Naive thymus-derived CD4-positive, alpha-beta T cell (primary cell): ENCODE results near the gene NRXN2. TPM values are rescaled to one million over a fixed set of nuclear protein-coding genes. Genes with fewer than 3 reads are reported as not detected.
"Not testable (repeated sequence)": the region's sequence is repeated elsewhere in the genome, so short reads cannot be mapped to it uniquely, and the experiment has no call there.

Experiments used
- ATAC-seq: fragments of 150-1000 bp; cut with Tn5 transposase; 2 replicates; pipeline ENCODE4 v1.10.0; 2021; ENCODE audit warnings: mild to moderate bottlenecking, moderate library complexity
- CTCF ChIA-PET: fragments of 350-600 bp; sonication (Branson Sonifier 250); formaldehyde crosslinking; loops from one replicate; lab custom pipeline; 2021; ENCODE audit warnings: antibody characterized with exemption; lab: Charles Lee
- POLR2A ChIA-PET: fragments of 350-600 bp; sonication (Branson Sonifier 250); formaldehyde crosslinking; loops from one replicate; lab custom pipeline; 2021; ENCODE audit warnings: antibody characterized with exemption, inconsistent platforms; lab: Charles Lee
- DNase-seq, 9 donors: peaks; one replicate each; pipeline versions ENCODE4 v3.0.0 to v3.0.0-alpha.2; 2020 to 2022; ENCODE audit warnings: mixed read lengths in 1 of 9
- H3K27ac ChIP-seq: one replicate; pipeline ENCODE4 v1.7.0; 2013; ENCODE audit warnings: mild to moderate bottlenecking, low read depth, low read length, moderate library complexity
- H3K27me3 ChIP-seq, 2 donors: one replicate each; pipeline ENCODE4 v1.7.0; 2013; ENCODE audit warnings: low read length in 2 of 2, mild to moderate bottlenecking in 2 of 2, moderate library complexity in 2 of 2; ENCODE audit not compliant: control insufficient read depth in 2 of 2, insufficient read depth in 2 of 2
- H3K36me3 ChIP-seq, 3 experiments: 1 replicate in 2 of 3; 2 replicates in 1 of 3; pipeline ENCODE4 v1.7.0; 2013; ENCODE audit warnings: low read length in 3 of 3, mild to moderate bottlenecking in 3 of 3, moderate library complexity in 1 of 3; ENCODE audit not compliant: insufficient read depth in 3 of 3, control insufficient read depth in 2 of 3
- H3K4me1 ChIP-seq, 2 donors: one replicate each; pipeline ENCODE4 v1.7.0; 2013; ENCODE audit warnings: low read length in 2 of 2, mild to moderate bottlenecking in 2 of 2, moderate library complexity in 1 of 2; ENCODE audit not compliant: control insufficient read depth in 2 of 2, insufficient read depth in 2 of 2
- H3K4me3 ChIP-seq: 2 replicates; pipeline ENCODE4 v1.7.0; 2013; ENCODE audit warnings: mild to moderate bottlenecking, low read length
- H3K9me3 ChIP-seq, 3 experiments: 1 replicate in 2 of 3; 2 replicates in 1 of 3; pipeline ENCODE4 v1.7.0; 2013; ENCODE audit warnings: low read length in 3 of 3; ENCODE audit not compliant: control insufficient read depth in 2 of 3
- H3K27ac Mint-ChIP-seq, 9 donors: one replicate each; pipeline ENCODE4 v1.8.0; 2020 to 2022; ENCODE audit warnings: mixed read lengths in 9 of 9, mild to moderate bottlenecking in 8 of 9, moderate library complexity in 5 of 9, inconsistent platforms in 2 of 9
- H3K27me3 Mint-ChIP-seq, 5 donors: one replicate each; pipeline ENCODE4 v1.8.0; 2021 to 2022; ENCODE audit warnings: mixed read lengths in 5 of 5, mild to moderate bottlenecking in 1 of 5
- H3K36me3 Mint-ChIP-seq, 5 donors: one replicate each; pipeline ENCODE4 v1.8.0; 2020 to 2022; ENCODE audit warnings: mixed read lengths in 5 of 5, mild to moderate bottlenecking in 3 of 5, inconsistent platforms in 1 of 5
- H3K4me1 Mint-ChIP-seq, 7 donors: one replicate each; pipeline ENCODE4 v1.8.0; 2020 to 2022; ENCODE audit warnings: mixed read lengths in 7 of 7, mild to moderate bottlenecking in 3 of 7, inconsistent platforms in 1 of 7
- H3K4me3 Mint-ChIP-seq, 10 donors: one replicate each; pipeline ENCODE4 v1.8.0; 2020 to 2022; ENCODE audit warnings: mild to moderate bottlenecking in 10 of 10, mixed read lengths in 10 of 10, moderate library complexity in 6 of 10, inconsistent platforms in 2 of 10
- H3K9me3 Mint-ChIP-seq, 11 donors: one replicate each; pipeline ENCODE4 v1.8.0; 2020 to 2022; ENCODE audit warnings: mixed read lengths in 11 of 11, mild to moderate bottlenecking in 4 of 11, inconsistent platforms in 1 of 11, moderate library complexity in 1 of 11
- intact Hi-C, 2 donors: fragments of 100-400 bp; cut with micrococcal nuclease; formaldehyde crosslinking; loops; one replicate each; pipeline ENCODE4 v1.15.1; 2023
- polyA plus RNA-seq, 2 donors: library from polyadenylated mRNA; unstranded; fragments of 300-500 nt; fragmentation: Illumina TruSeq; gene quantifications; one replicate each; pipeline ENCODE4 v1.2.3, GENCODE V29; 2021
- total RNA-seq, 6 experiments: library from RNA in 5 of 6; stranded (reverse) in 5 of 6; gene quantifications; 1 replicate in 5 of 6; 2 replicates in 1 of 6; pipeline ENCODE4 v1.2.3 and lab custom pipeline; 2021 to 2026

The NRXN2 gene
- total and polyA plus RNA-seq, 7 experiments from 2014 or later, result 0.07 to 0.71 (median 0.27) TPM; not detected in 4

DNA sequence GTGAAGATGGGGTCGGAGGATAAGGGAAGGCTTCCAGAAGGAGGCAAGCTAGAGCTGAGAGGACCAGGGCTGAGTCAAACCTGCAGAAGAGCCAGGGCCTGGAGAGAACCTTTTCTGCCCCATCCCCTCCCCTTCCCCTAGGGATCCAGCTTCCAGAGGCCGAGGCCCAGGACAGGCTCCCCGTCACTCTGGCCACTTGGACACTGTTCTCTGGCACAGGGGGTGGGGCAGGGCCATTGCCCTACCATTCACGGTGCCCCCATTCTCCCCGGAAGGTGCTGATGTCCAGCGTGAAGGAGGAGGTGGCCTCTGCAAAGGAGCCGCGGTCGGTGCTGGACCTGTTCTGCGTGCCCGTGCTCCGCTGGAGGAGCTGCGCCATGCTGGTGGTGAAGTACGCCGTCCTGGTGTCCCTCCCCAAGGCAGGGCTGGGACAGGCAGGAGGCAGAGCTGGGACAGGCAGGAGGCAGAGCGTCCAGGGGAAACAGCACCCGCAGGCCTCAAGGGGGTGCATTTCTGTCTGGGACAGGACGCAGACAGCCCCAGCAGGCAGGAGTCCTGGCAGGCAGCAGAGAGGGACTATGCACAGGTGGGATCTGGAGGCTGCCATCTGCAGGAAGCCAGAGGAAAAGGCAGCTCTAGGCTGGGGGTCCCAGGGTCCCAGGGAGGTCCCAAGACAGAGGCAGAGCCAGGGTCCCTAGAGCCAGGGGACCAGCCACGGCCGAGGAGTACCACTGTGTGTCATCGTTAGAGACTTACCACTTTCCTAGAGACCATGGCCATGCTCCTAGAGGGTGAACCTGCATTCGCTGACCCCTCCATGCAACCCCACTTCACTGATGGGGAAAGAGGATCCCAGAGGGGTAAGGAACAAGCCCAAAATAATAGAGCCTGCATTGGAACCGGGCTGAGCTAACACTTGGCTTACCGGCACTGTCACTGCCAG is 157.8 kb downstream of the NRXN2 start:
- no peaks in the 10 kb centered on the region for H3K36me3 ChIP-seq
- Mint-ChIP-seq H3K27ac (peak overlapping the region in 3 of 9 donors; percentile 48 to 55 (median 50)), H3K36me3 (no peaks in the 10 kb centered on the region), H3K4me1 (peaks cover 0 to 7% (median 4%) of the 10 kb centered on the region in 7 donors), H3K27me3 (peaks cover 0 to 7% (median 0%) of the 10 kb centered on the region in 5 donors), H3K4me3 (no peak overlapping the region), H3K9me3 (no peaks in the 10 kb centered on the region)
- H3K27me3 ChIP-seq, result no peaks in the 10 kb centered on the region
- no peaks in the 10 kb centered on the region for H3K4me1 ChIP-seq
- intact Hi-C loops, result no loop called here
- H3K27ac ChIP-seq, result no peak overlapping the region
- DNase-seq (no peak), ATAC-seq (no peak)
- no peaks in the 10 kb centered on the region for H3K9me3 ChIP-seq
- no peak overlapping the region for H3K4me3 ChIP-seq
- ChIA-PET POLR2A (no interaction called here), CTCF (no interaction called here)

DNA sequence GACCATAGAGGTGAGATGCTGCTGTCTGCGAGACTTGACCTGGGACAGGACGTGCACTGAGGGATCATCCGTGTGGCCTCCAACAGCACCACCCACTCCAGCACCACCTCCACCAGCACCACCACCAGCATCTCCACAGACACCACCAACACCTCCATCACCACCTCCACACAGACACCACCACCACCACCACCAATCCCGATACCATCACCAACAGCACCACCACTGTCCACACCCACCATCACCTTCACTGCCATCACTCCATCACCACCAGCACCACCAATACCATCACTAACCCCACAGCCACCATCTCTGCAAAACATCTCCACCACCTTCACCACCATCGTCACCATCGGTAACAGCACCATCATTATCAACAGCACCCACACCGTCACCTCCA is 158.6 kb downstream of the NRXN2 start:
- H3K4me1 ChIP-seq, result no peaks in the 10 kb centered on the region
- H3K4me3 Mint-ChIP-seq, result no peak overlapping the region
- H3K4me3 ChIP-seq, result no peak overlapping the region
- peaks cover 0 to 7% (median 4%) of the 10 kb centered on the region in 7 donors for H3K4me1 Mint-ChIP-seq
- POLR2A ChIA-PET, result no interaction called here
- H3K36me3 ChIP-seq, result no peaks in the 10 kb centered on the region
- no peaks in the 10 kb centered on the region for H3K27me3 ChIP-seq
- no peak for ATAC-seq
- no peaks in the 10 kb centered on the region for H3K9me3 ChIP-seq
- intact Hi-C loops, result no loop called here
- no peaks in the 10 kb centered on the region for H3K36me3 Mint-ChIP-seq
- no peak overlapping the region for H3K27ac Mint-ChIP-seq
- CTCF ChIA-PET, result no interaction called here
- H3K9me3 Mint-ChIP-seq, result no peaks in the 10 kb centered on the region
- no peak overlapping the region for H3K27ac ChIP-seq
- no peak for DNase-seq
- H3K27me3 Mint-ChIP-seq, result peaks cover 0 to 7% (median 0%) of the 10 kb centered on the region in 5 donors

DNA sequence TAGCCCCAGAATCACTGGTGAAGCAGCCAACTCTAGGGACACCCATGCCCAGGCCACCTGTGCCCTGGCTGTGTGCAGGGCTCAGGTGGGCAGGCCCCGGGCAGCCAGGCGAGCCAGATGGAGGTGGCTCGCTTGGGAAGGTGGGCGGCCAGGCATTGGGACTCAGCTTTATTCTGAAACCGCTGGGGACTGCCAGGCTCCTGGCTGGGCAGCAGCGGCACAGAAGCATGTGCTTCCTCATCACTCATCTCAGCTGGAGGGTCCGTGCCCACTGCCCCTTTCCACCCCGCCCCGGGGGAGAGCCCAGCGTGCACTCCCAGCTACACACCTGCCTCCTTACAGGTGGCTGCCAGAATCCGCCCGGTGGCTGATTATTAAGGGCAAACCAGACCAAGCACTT is 159.0 kb downstream of the NRXN2 start:
- intact Hi-C loops, result no loop called here
- H3K36me3 ChIP-seq, result no peaks in the 10 kb centered on the region
- ATAC-seq (no peak), DNase-seq (no peak)
- H3K9me3 ChIP-seq, result no peaks in the 10 kb centered on the region
- Mint-ChIP-seq H3K9me3 (no peaks in the 10 kb centered on the region), H3K4me1 (peaks cover 0 to 7% (median 4%) of the 10 kb centered on the region in 7 donors), H3K27ac (no peak overlapping the region), H3K27me3 (peaks cover 0 to 7% (median 0%) of the 10 kb centered on the region in 5 donors), H3K36me3 (no peaks in the 10 kb centered on the region), H3K4me3 (no peak overlapping the region)
- H3K27ac ChIP-seq, result no peak overlapping the region
- no peak overlapping the region for H3K4me3 ChIP-seq
- H3K4me1 ChIP-seq, result no peaks in the 10 kb centered on the region
- ChIA-PET POLR2A (no interaction called here), CTCF (no interaction called here)
- no peaks in the 10 kb centered on the region for H3K27me3 ChIP-seq

DNA sequence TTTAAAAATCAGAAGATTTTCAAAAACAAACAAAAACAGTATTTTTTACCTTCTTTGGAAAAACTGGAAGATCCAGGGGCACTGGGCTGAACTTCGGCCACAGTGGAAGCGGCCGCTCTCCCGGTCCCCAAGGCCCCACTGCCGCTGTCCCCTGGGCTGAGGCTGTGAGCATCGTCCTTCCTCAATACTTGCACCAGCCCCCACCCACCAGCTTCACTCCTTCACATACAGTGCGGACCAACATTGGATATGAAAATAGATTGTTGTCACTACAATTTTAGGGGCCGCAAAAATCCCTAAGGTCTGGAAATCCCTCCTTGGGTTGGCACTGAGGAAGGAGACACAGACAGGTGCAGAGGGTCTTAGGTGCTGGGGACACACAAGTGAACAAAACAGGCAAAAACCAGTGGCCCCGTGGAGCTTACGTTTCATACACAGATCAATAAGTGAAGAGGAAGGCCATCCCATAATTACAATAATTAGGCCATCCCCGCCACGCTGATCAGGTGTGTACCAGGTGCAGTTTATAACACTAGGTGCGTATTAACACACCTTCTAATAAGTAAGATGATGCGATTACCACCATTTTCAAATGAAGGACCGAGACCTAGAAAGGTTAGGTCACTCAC is 160.2 kb downstream of the NRXN2 start:
- intact Hi-C loops, result no loop called here
- H3K27ac ChIP-seq, result no peak overlapping the region
- H3K36me3 ChIP-seq, result no peaks in the 10 kb centered on the region
- POLR2A ChIA-PET, result no interaction called here
- CTCF ChIA-PET, result no interaction called here
- DNase-seq (no peak), ATAC-seq (no peak)
- H3K9me3 Mint-ChIP-seq, result no peaks in the 10 kb centered on the region
- H3K27me3 Mint-ChIP-seq, result peaks cover 0 to 7% (median 0%) of the 10 kb centered on the region in 5 donors
- H3K9me3 ChIP-seq, result no peaks in the 10 kb centered on the region
- peaks cover 0 to 7% (median 4%) of the 10 kb centered on the region in 7 donors for H3K4me1 Mint-ChIP-seq
- no peaks in the 10 kb centered on the region for H3K27me3 ChIP-seq
- no peak overlapping the region for H3K27ac Mint-ChIP-seq
- H3K4me3 ChIP-seq, result no peak overlapping the region
- H3K4me1 ChIP-seq, result no peaks in the 10 kb centered on the region
- H3K36me3 Mint-ChIP-seq, result no peaks in the 10 kb centered on the region
- no peak overlapping the region for H3K4me3 Mint-ChIP-seq

DNA sequence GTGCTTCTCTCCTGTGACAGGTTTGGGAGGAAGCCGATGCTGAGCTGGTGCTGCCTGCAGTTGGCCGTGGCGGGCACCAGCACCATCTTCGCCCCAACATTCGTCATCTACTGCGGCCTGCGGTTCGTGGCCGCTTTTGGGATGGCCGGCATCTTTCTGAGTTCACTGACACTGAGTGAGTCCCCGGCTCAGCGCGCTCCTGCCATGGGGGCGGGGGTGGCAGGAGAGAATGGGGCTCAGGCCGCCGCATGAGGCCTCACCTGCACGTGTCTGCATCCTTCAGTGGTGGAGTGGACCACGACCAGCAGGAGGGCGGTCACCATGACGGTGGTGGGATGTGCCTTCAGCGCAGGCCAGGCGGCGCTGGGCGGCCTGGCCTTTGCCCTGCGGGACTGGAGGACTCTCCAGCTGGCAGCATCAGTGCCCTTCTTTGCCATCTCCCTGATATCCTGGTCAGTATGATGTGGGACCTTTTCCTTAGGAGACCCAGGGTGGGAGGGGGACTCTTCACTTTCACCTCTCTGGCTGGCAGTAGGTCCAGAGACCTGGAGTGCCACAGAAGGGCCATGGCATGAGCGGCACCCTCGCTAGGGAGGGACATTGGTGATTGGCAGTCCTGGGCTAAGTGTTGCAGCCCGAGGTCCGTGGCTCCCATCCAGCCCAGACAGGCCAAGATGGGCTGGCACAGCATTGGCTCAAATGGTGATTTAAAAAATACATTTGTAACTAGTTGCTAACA is 160.8 kb downstream of the NRXN2 start:
- no peak overlapping the region for H3K4me3 Mint-ChIP-seq
- ChIA-PET CTCF (no interaction called here), POLR2A (no interaction called here)
- peaks cover 0 to 7% (median 4%) of the 10 kb centered on the region in 7 donors for H3K4me1 Mint-ChIP-seq
- Histone ChIP-seq H3K9me3 (no peaks in the 10 kb centered on the region), H3K27ac (no peak overlapping the region), H3K4me3 (no peak overlapping the region), H3K27me3 (no peaks in the 10 kb centered on the region), H3K36me3 (no peaks in the 10 kb centered on the region), H3K4me1 (no peaks in the 10 kb centered on the region)
- H3K27me3 Mint-ChIP-seq, result peaks cover 0 to 7% (median 0%) of the 10 kb centered on the region in 5 donors
- no peaks in the 10 kb centered on the region for H3K9me3 Mint-ChIP-seq
- DNase-seq, result no peak
- intact Hi-C loops, result no loop called here
- no peak overlapping the region for H3K27ac Mint-ChIP-seq
- no peaks in the 10 kb centered on the region for H3K36me3 Mint-ChIP-seq
- ATAC-seq, result no peak

DNA sequence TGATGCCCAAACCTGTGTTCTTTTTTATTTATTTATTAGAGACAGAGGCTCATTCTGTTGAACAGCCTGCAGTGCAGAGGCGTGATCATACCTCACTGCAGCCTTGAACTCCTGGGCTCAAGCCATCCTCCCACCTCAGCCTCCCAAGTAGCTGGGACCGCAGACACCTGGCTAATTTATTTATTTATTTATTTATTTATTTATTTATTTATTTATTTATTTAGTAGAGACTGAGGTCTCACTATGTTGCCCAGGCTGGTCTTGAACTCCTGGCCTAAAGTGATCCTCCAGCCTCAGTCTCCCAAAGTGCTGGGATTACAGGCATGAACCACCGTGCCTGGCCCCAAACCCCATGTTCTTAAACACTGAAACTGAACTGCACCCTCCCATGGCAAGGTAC is 161.6 kb downstream of the NRXN2 start:
- H3K36me3 Mint-ChIP-seq, POLR2A ChIA-PET, intact Hi-C loops: not testable (repeated sequence)

More for the DNA sequence above, 161.6 kb downstream of the NRXN2 start:
- H3K4me1 ChIP-seq, H3K4me1 Mint-ChIP-seq, H3K9me3 Mint-ChIP-seq, H3K27me3 Mint-ChIP-seq, H3K27me3 ChIP-seq, H3K4me3 ChIP-seq, H3K4me3 Mint-ChIP-seq, H3K9me3 ChIP-seq, ATAC-seq, H3K36me3 ChIP-seq, H3K27ac Mint-ChIP-seq, CTCF ChIA-PET, DNase-seq, H3K27ac ChIP-seq: not testable (repeated sequence)
